Umbilical cord (tissue), 2 donors: ENCODE data around the gene CYSRT1. TPM values are rescaled to one million over a fixed set of nuclear protein-coding genes. Genes with fewer than 3 reads are reported as not detected.

ENCODE experiments used
- DNase-seq: peaks from one replicate; pipeline ENCODE4 v3.0.0-alpha.2; 2015; ENCODE audit warnings: low spot score
- total RNA-seq: library from RNA; depleted of rRNA; stranded (reverse); fragments of >200 nt; gene quantifications from one replicate; pipeline ENCODE4 v1.2.3, GENCODE V29; 2014; ENCODE audit warnings: low replicate concordance; ENCODE audit not compliant: insufficient read depth

Gene CYSRT1
- total RNA-seq, 1 donor from 2014 or later, result 0.96 TPM

DNA sequence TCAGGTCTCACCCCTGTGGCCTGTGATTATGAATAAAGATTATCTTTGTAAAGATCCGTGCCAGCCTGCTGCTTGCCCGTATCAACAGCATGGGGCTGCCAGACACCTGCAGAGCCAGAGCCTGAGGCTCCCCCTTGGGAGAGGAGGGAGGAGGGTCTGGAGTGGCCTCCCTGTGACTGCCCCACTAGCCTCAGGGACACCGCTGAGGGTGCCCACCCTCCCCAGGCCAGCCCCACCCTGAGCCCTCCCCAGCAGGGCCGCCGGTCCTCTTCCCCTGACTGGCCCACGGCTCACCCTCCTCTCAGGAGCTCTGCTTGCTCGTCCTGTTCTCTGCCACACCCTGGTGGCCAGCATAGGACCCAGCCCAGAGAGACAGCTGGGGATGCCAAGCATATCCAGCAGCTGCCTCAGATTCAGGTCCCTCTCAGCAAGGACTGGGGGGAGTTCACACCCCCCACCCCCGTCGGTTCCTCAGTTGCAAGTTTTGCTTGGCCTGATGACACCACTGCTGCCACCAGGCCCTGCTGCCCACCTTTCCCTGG is 34.6 kb upstream of the CYSRT1 start:
- DNase-seq, result no peak

DNA sequence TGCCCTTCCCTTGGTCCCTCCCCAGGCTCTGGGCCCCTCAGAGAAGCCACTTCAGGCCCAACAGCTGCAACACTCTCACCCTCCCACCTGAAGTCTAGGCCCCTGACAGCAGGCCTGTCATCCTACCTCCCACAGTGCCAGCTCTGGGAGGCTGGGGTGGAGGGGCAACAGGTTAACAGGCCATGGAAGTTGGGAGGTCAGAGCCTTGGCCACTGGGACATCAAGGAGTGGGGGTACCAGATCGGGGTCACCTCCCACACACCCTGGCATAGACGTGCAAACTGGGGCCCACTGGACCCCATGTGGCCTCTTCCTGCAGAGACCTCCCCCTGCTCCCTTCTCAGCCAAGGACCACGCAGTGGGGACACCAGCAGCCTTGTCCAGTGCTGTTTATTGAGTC is 33.7 kb upstream of the CYSRT1 start:
- no peak for DNase-seq

DNA sequence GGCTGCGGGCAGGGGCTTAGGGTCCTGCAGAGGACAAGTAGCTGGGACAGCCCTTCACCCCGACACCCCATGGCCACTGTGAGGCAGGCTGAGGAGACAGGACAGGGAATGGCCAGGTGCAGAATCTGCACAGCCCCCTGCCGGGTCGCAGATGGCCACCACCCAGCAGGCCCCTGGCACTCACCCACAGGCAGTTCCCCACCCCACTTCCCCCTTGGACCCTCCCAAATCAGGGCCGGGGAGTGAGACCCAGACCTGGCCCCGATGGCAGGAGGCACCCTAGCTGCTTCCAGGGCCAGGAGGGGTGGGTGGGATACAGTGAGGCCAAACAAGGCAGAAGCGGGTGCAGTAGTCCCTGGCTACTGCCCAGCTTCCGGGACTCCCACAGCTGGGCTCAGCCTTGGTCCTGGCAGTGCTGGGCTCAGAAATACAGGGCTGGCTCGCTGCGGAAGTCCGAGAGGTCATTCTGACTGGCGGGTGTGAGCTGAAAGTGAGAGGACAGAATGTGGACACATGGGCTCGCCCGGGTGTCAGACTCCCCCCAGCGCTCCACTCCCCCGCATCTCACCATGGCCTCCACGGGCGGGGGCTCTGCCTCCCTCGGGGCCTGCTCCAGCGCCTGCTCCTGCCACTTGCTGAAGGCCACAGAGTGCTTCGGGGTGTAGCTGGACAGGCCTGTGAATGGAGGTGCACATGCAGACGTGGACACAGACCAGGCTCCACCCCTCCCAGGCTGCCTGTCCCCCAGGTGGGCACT is 33.1 kb upstream of the CYSRT1 start:
- DNase-seq, result no peak

DNA sequence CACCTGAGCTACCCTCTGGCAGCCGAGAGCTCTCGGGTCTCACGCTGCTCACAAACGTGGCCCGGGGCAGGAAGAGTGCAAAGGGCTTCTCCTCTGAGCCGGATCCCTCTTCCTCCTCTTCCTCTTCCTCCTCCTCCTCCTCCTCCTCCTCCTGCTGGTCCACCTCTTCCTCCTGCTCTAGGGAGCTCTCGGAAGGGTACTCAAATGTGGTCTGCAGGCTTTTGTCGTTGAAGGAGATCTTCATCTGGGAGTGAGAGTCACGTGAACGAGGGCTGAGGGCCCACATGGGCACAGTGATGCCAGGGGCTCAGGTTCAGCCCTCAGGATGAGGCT is 32.6 kb upstream of the CYSRT1 start:
- no peak for DNase-seq

DNA sequence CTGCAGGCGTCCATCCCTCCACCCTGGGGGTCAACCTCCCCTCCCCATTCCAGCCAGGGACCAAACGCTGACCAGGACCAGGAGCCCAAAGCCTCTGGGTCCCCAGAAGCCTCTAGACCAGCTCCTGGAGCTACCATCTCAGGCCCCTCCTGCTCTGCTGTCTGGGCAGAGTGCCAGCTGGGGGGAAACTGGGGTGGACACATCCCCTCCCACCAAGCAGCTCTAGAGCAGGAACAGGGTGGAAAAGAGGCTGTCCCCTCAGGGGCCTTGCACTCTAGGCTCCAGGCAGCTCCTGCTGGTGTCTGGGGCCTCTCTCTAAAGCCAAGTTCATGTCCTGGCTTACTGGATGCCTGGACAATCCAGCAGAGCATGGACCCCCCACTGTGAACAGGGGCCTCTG is 32.1 kb upstream of the CYSRT1 start:
- no peak for DNase-seq

DNA sequence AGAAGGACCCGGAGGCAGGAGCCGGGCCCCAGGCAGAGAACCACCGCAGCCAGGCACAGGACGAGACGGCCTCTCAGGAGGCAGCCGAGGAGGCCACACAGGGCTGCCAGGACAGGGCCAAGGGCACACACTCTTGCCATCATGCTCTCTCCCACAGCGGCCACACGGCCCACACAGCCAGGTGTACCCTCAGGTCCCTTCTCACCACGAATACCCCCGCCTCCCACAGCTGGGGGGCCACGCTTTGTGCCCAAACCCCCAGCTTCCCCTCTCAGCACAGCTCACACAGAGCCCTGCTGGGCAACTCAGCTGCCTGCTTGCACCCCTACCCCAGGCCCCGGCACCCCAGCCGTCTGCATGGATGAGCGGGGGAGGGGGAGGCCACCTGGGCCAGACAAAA is 31.2 kb upstream of the CYSRT1 start:
- no peak for DNase-seq

DNA sequence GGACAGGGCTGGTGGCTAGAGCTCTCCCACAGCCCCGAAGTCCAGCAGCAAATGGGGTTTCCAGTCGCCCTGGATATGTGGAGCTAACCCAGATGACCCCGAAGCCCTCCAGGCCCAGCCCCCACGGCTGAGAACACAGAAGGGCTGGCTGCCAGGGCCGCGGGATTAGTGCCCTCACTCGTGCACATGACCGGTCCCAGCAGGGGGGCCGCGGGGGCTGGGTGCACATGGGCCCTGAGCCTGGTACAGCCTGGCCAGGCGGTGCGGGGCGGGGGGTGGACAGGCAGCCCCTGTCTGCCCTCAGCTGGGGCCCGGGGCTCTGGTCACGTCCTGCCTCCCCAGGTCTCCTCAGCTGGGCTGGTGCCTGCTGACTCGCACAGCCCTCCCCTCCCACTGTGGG is 30.6 kb upstream of the CYSRT1 start:
- no peak for DNase-seq

DNA sequence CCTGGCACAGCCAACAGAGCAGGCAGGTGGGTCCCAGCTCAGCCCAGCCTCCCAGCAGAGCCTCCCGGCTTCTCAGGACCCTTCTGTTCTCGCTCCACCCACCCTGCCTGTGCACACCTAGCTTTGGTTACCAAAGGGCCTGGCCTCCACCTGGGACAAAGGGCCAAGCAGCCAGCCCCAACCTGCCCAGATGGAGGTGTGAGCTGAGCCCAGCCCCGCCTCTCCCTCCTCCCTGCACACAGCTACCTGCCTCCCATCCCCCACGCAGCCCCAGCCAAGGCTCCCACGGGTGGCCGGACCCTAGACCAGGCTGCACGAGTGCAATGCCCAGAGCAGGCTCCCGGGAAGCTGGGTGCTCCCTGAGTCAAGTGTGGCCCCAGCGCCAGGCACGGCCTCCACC is 30.1 kb upstream of the CYSRT1 start:
- no peak for DNase-seq

DNA sequence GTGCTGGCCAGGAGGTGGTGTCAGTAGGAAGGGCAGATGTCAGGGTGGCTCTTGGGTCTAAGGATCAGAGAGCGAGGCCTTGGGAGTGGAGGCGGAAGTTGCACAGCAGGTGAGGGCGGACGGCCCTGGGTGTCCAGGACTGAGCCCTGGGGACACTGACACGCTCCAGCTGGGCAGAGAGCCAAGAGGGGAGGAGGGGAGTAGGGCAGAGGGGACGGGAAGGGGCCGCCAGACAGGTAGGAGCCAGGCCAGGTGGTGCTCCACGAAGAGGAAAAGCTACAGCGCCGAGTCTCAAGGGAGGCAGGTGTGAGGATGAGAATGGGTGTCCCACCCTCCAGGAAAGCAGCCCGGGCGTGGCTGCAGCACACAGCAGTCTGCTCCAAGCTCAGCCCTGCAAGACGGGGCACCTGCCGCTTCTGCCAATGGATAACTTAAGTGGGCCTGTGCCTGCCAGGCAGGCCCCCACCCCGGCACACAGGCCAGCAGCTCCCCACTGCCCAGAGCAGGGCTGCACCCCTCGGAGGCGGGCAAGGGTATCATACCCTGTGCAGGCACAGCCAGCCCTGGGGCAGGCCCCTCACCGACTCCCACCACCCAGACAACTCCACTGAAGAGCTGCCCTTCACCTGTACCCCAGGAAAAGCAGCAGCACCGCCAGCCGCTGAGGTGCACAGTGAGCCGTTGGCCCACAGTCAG is 29.3 kb upstream of the CYSRT1 start:
- DNase-seq, result peak; percentile 19

DNA sequence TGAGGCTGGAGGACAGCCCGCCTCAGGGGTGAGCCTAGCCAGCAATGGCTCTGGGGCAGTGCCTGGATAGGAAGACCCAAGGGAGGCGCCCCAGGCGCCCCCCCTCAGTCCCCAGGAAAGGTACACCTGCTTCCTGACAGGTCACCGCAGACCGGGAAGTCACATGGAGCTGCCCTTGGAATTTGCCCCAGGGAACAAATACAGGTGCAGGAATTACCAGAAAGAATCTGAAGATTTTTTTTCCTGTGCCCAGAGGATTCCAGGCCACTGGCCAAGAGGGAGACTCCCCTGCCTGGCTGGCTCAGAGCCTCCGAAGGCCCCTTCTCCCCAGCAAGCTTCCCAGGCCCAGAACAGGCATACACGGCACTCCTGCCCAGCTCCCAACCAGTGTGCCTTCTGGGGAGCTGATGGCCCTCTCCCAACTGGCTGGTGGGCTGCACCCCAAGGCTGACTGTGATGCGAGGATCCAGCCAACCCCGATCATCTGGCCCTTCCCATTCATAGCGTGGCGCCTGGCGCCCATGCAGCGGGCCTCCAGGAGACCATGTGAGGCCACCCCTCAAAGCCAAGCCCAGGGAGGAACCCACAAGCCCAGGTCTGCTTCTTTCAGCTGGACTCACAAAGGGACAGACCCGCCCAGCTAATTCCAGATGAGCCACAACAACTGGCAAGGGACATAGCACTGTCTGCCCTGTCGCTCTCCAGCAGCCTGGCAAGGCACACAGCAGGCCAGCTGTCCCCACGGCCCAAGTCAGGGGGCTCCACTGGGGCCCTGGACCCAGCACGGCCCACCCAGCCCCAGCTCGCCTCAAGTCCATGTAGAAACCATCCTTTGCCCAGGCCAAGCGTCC is 26.7 kb upstream of the CYSRT1 start:
- no peak for DNase-seq

DNA sequence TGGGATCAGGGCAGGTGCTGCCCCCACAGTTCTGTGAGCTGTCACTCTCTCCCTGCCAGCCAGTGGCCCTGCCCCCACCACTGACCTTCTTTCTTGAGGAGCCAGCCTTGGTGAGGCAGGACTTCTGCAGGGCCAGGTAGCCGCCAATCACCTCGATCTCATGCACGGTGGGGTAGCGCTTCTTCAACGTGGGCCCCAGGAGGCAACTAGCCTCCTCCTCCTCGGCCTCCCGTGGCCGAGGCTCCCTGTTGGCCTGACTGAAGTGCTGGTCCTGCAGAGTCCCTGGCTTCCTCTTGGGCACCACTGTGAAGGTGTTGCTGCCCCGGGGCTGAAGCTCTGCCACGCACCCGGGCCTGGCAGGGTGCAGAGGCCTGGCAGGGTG is 26.1 kb upstream of the CYSRT1 start:
- no peak for DNase-seq

DNA sequence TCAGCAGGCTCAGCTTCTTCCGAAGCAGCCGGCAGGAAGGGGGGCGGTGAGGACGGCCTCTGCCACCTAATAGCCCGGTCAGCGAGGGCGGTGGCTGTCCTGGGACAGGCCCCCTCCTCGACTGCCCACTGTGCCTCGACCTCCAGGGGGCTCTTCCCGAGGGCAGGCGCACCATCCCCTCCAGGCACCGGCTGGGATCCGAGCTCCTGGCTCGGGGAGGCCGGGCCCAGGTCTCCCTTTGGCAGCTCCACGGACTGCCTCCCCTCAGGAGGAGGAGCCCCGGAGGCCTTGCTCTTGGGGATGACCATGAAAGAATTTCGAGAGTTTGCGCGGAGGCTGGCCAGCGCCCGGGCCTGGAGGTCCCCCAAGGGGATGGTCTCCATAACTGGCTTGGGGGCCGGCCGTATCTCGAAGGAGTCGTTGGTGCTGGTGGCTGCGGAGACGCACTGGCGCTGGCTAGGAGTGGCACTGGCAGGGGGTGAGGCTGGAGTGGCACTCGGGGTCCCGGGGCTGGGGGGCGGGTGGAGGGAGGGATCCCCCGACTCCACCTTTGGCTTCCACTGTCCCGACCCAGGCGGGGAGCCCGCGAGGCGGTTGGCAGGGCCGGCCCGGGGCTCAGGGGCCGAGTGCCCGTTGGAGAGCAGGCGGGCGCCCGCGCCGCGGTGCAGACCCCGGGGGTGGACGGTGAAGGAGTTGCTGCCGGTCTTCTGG is 25.4 kb upstream of the CYSRT1 start:
- peak; percentile 38 for DNase-seq

DNA sequence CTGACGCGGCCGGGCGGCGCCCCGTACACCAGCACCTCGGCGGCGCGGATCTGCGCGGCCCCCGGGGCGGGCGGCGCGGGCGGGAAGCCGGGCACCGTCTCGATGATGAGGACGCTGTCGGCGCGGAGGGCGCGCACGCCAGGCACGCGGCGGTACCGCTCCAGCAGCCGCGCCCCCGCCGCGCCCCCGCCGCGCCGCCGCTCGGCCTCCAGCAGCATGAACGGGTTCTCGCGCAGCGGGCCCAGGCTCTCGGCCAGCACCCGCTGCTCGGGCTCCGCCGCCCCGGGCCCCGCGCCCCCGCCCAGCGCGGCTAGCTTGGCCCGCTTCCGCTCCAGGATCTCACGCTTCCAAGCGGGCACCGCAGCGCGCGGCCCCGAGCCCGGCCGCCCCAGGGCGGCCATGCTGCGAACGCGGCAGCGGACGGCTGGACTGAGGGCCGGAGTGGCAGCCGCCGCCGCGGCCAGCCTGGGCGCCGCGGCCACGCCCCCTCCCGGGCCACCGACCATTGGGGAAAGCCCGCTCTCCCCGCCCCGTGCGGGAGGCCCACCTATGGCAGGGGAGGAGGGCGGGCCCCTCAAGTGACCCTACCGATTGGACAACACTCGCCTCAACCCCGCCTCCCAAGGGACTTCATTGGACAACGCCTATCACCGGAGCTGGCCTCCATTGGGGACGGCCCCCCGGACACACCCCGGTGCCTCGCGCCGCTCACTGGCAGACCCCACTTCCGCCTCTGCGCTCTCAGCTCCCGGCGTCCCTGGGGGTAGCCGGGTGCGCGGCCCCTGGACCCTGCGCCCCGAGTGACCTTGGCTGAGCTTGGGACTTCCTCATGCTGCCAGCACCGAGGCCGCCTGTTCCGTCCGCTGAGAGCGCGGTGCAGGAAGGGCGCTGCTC is 24.4 kb upstream of the CYSRT1 start, which contains the start of gene TPRN:
TSS of gene TPRN (minus strand) at position 431 of the 894 bp plus-strand sequence. CDS start at position 401, 30 bp downstream.
- peak; percentile 100 for DNase-seq

DNA sequence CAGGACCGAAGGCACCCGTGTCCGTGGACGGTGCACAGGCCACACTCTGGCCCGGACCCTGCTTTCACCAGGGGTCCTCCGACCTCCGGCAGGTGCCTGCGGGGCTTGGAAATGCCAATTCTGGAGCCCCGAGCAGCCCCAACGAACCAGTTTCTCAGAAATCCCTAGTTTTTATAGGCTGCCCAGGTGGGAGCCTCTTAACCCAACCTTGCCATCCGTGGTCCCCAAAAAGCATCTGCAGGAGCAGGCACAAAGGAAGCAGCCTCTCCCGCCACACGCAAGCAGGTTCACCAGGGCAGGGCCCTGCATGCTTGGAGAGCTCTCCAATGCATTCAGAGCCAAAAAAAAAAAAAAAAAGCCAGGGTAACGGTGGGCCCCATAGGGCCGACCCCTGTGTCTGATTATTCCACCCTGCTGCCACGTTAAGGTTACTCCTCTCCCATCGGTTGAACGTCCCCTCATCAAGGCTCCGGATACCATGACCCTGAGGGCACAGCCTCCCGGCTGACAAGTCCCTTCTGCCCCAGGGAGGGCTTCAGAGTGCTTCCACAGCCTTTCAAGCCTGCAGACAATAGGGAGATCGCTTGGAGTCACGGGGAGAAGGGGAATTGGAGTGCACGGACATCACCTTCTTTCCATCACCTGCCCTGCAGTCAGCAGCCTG is 23.6 kb upstream of the CYSRT1 start:
- DNase-seq, result no peak

DNA sequence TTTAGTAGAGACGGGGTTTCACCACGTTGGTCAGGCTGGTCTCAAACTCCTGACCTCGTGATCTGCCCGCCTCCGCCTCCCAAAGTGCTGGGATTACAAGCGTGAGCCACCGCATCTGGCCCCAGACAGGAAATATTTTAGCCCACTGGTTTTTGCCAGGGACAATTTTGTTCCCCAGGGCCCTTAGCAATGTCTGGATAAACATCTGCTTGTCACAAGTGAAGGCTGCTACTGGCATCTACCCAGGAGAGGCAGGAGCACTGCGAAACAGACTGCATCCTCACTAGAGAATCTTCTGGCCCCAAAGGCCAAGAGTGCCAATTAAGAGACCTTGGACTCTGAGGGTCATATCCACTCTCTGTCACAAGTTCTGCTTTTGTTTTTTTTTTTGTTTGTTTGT is 22.0 kb upstream of the CYSRT1 start:
- no peak for DNase-seq

DNA sequence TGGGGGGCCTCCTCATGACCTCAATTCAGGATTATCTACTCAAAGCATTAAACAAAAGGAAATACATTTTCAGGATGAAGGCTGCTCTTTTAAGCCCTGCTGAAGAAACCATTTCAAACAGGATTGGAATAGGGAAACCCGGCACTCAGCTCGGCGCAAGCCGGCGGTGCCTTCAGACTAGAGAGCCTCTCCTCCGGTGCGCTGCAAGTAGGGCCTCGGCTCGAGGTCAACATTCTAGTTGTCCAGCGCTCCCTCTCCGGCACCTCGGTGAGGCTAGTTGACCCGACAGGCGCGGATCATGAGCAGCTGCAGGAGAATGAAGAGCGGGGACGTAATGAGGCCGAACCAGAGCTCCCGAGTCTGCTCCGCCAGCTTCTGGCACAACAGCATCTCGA is 20.2 kb upstream of the CYSRT1 start:
- DNase-seq, result no peak

DNA sequence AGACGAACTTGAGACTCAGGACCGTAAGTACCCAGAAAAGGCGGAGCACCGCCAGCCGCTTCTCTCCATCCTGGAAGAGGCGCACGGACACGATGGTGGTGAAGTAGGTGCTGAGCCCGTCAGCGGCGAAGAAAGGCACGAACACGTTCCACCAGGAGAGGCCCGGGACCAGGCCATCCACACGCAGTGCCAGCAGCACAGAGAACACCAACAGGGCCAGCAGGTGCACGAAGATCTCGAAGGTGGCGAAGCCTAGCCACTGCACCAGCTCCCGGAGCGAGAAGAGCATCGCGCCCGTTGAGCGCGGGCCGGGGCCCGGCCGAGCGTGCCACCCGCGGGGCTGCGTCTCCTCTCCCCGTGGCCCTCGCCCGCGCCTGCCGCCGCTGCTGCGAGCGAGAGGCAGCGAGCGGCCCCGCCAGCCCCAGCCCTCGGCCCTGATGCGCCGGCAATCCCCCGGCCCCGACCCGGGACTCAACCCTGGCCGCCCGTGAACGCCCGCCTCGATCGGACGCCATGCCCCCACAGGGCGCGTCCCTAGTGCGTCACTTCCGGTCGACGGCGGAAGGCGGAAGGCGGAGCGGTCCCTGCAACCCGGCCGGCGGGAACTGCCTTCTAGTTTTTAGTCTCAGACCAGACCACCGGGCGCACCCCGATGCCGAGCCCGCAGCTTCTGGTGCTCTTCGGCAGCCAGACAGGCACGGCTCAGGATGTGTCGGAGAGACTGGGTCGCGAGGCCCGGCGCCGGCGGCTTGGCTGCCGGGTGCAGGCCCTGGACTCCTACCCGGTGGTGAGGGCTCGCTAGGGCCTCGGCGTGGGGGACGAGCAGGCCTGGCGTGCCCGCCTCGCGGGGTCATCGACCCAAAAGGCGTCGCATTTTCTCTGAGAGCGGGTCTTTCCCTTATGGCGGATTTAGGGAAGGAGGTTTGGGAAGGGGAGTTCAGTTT is 19.6 kb upstream of the CYSRT1 start, which contains the start of the genes NDOR1 and TMEM203:
TSS of gene NDOR1 (plus strand) at position 575 of the 944 bp plus-strand sequence. CDS start at position 653, 78 bp downstream.
TSS of gene TMEM203 (minus strand) at position 523 of the 944 bp plus-strand sequence. CDS start at position 289, 234 bp downstream.
- peak; percentile 90 for DNase-seq

DNA sequence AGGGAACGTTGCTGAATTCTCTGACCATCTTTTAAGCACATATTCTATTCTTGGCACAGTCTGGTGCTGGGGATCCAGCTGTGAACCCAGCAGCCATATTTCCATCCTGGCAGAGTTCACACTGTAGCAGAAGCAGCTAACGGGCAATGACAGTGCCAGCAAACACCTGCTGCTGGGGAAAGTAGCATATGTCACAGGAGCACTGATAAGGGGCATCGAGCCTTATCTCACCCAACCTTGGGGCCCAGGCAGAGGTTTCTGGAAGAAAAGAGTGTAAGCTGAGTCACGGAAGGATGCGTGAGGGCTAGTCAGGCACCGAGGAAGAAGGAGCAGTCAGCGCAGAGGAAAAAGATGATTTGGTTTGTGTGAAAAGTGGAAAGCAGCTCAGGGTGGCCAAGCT is 18.4 kb upstream of the CYSRT1 start:
- DNase-seq, result no peak
